ENCODE data around the gene PLVAP. TPM values are rescaled to one million over a fixed set of nuclear protein-coding genes. Genes with fewer than 3 reads are reported as not detected.
A peak's percentile ranks its signal among the peaks of the same experiment; 100 is the strongest.

Gene PLVAP
- total and polyA plus RNA-seq, 9 of the 15 experiments (the other 6 are each of a cell fraction or from before 2014, with no cell fraction given), result 0.09 to 0.84 (median 0.51) TPM; not detected in 4

DNA sequence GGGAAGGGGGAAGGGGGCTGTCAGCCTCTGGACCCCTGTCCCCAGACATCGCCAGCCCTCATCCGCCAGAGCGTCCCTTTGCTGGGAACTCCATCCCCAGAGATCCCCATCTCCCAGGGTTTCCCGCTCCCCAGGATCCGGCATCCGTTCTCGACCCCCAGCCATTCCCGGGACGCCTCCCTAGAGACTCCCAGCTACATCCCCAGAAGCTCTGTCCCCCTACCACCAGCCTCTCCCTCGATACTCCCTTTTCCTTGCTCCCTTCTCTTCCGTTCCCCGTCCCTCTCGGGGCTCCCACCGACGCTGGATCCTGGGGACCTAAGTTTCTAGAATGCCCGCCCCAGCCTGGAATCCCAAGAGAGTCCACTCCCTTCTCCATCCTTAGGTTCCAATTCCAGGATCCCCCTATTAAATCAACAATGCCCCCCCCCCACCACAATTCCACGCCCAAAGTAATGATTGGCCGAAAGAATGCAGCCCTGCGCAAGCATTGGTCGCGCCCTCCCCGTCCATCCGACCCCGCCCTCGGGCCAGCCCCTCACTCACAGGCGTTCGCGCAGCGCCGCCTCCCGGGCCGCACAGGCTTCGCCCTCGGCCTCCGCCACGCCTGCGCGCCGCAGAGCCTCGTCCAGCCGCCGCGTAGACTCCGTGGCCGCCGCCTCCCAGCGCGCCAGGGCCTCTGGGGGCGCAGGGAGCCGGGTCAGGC lies 13.7 kb upstream of the PLVAP start (continued):
- TF ChIP-seq PPARD (CRISPR knock-in tag; IDR thresholded peaks at IDR 0.05) (no peak), BMI1 (IDR thresholded peaks at IDR 0.05; ENCODE audit: low read length) (no peak), MEIS2 (IDR thresholded peaks at IDR 0.05; ENCODE audit: partially characterized antibody) (peak; percentile 69), GATAD2A (IDR thresholded peaks at IDR 0.05) (no peak), KLF10 (CRISPR knock-in tag; IDR thresholded peaks at IDR 0.05) (no peak), SP1 (CRISPR knock-in tag; IDR thresholded peaks at IDR 0.05) (peak; percentile 61), SOX6 (IDR thresholded peaks at IDR 0.05) (peak; percentile 40; the same call in 1 of the 2 replicates), SP2 (IDR thresholded peaks at IDR 0.05; ENCODE audit: extremely low read depth, low read depth, low read length, poor library complexity, severe bottlenecking) (no peak), ZSCAN32 (CRISPR knock-in tag; IDR thresholded peaks at IDR 0.05) (no peak), CREM (IDR thresholded peaks at IDR 0.05; ENCODE audit: low read depth) (peak; percentile 73)
- TF ChIP-seq, protein P1, sequence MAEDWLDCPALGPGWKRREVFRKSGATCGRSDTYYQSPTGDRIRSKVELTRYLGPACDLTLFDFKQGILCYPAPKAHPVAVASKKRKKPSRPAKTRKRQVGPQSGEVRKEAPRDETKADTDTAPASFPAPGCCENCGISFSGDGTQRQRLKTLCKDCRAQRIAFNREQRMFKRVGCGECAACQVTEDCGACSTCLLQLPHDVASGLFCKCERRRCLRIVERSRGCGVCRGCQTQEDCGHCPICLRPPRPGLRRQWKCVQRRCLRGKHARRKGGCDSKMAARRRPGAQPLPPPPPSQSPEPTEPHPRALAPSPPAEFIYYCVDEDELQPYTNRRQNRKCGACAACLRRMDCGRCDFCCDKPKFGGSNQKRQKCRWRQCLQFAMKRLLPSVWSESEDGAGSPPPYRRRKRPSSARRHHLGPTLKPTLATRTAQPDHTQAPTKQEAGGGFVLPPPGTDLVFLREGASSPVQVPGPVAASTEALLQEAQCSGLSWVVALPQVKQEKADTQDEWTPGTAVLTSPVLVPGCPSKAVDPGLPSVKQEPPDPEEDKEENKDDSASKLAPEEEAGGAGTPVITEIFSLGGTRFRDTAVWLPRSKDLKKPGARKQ (CRISPR knock-in tag; IDR thresholded peaks at IDR 0.05), result no peak
- TF ChIP-seq, protein P2, sequence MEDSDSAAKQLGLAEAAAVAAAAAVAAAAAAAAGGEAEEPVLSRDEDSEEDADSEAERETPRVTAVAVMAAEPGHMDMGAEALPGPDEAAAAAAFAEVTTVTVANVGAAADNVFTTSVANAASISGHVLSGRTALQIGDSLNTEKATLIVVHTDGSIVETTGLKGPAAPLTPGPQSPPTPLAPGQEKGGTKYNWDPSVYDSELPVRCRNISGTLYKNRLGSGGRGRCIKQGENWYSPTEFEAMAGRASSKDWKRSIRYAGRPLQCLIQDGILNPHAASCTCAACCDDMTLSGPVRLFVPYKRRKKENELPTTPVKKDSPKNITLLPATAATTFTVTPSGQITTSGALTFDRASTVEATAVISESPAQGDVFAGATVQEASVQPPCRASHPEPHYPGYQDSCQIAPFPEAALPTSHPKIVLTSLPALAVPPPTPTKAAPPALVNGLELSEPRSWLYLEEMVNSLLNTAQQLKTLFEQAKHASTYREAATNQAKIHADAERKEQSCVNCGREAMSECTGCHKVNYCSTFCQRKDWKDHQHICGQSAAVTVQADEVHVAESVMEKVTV (CRISPR knock-in tag; IDR thresholded peaks at IDR 0.05), result peak; percentile 62
- TF ChIP-seq, protein P3, sequence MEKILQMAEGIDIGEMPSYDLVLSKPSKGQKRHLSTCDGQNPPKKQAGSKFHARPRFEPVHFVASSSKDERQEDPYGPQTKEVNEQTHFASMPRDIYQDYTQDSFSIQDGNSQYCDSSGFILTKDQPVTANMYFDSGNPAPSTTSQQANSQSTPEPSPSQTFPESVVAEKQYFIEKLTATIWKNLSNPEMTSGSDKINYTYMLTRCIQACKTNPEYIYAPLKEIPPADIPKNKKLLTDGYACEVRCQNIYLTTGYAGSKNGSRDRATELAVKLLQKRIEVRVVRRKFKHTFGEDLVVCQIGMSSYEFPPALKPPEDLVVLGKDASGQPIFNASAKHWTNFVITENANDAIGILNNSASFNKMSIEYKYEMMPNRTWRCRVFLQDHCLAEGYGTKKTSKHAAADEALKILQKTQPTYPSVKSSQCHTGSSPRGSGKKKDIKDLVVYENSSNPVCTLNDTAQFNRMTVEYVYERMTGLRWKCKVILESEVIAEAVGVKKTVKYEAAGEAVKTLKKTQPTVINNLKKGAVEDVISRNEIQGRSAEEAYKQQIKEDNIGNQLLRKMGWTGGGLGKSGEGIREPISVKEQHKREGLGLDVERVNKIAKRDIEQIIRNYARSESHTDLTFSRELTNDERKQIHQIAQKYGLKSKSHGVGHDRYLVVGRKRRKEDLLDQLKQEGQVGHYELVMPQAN (IDR thresholded peaks at IDR 0.05; ENCODE audit: borderline replicate concordance), result peak; percentile 23; the same call in 1 of the 2 replicates
- TF ChIP-seq, protein P4, sequence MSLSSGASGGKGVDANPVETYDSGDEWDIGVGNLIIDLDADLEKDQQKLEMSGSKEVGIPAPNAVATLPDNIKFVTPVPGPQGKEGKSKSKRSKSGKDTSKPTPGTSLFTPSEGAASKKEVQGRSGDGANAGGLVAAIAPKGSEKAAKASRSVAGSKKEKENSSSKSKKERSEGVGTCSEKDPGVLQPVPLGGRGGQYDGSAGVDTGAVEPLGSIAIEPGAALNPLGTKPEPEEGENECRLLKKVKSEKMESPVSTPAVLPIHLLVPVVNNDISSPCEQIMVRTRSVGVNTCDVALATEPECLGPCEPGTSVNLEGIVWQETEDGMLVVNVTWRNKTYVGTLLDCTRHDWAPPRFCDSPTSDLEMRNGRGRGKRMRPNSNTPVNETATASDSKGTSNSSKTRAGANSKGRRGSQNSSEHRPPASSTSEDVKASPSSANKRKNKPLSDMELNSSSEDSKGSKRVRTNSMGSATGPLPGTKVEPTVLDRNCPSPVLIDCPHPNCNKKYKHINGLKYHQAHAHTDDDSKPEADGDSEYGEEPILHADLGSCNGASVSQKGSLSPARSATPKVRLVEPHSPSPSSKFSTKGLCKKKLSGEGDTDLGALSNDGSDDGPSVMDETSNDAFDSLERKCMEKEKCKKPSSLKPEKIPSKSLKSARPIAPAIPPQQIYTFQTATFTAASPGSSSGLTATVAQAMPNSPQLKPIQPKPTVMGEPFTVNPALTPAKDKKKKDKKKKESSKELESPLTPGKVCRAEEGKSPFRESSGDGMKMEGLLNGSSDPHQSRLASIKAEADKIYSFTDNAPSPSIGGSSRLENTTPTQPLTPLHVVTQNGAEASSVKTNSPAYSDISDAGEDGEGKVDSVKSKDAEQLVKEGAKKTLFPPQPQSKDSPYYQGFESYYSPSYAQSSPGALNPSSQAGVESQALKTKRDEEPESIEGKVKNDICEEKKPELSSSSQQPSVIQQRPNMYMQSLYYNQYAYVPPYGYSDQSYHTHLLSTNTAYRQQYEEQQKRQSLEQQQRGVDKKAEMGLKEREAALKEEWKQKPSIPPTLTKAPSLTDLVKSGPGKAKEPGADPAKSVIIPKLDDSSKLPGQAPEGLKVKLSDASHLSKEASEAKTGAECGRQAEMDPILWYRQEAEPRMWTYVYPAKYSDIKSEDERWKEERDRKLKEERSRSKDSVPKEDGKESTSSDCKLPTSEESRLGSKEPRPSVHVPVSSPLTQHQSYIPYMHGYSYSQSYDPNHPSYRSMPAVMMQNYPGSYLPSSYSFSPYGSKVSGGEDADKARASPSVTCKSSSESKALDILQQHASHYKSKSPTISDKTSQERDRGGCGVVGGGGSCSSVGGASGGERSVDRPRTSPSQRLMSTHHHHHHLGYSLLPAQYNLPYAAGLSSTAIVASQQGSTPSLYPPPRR (CRISPR knock-in tag; IDR thresholded peaks at IDR 0.05; ENCODE audit: borderline replicate concordance), result no peak
- TF ChIP-seq, protein P5, sequence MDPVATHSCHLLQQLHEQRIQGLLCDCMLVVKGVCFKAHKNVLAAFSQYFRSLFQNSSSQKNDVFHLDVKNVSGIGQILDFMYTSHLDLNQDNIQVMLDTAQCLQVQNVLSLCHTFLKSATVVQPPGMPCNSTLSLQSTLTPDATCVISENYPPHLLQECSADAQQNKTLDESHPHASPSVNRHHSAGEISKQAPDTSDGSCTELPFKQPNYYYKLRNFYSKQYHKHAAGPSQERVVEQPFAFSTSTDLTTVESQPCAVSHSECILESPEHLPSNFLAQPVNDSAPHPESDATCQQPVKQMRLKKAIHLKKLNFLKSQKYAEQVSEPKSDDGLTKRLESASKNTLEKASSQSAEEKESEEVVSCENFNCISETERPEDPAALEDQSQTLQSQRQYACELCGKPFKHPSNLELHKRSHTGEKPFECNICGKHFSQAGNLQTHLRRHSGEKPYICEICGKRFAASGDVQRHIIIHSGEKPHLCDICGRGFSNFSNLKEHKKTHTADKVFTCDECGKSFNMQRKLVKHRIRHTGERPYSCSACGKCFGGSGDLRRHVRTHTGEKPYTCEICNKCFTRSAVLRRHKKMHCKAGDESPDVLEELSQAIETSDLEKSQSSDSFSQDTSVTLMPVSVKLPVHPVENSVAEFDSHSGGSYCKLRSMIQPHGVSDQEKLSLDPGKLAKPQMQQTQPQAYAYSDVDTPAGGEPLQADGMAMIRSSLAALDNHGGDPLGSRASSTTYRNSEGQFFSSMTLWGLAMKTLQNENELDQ (CRISPR knock-in tag; IDR thresholded peaks at IDR 0.05; ENCODE audit: borderline replicate concordance), result no peak

Data from K562 (cell line).